Subcutaneous adipose tissue (tissue), 4 donors: ENCODE measurements around the gene TMEM215. TPM values are rescaled to one million over a fixed set of nuclear protein-coding genes. Genes with fewer than 3 reads are reported as not detected.

Source experiments
- CTCF ChIP-seq: fragments of 450-650 bp; IDR thresholded peaks from one replicate; pipeline ENCODE4 v1.5.1; 2016; ENCODE audit warnings: low read depth, mild to moderate bottlenecking, control low read depth, antibody characterized with exemption, moderate library complexity
- total RNA-seq, 4 donors: library from RNA; depleted of rRNA; stranded (reverse); fragments of >200 nt; gene quantifications; one replicate each; pipeline ENCODE4 v1.1.0, GENCODE V29; 2016

TMEM215 gene
- not detected for total RNA-seq

GRCh38 chr9:32783168-32783891 lies at the start of gene TMEM215:
TSS of gene TMEM215 (plus strand) at chr9:32783540. CDS start at chr9:32784184, 644 bp downstream.
- TF ChIP-seq CTCF: no peak

GRCh38 chr9:32735476-32735875 lies 47.9 kb upstream of the TMEM215 start:
- TF ChIP-seq CTCF: no peak

GRCh38 chr9:32737378-32737777 lies 46.0 kb upstream of the TMEM215 start:
- TF ChIP-seq CTCF: no peak

- TF ChIP-seq CTCF: no peak
Observed at GRCh38 chr9:32738501-32739172, 44.7 kb upstream of the TMEM215 start.

- no peak for TF ChIP-seq CTCF
Observed at GRCh38 chr9:32741706-32742105, 41.6 kb upstream of the TMEM215 start.

GRCh38 chr9:32742296-32742695 lies 41.0 kb upstream of the TMEM215 start:
- no peak for TF ChIP-seq CTCF

GRCh38 chr9:32748013-32748412 lies 35.3 kb upstream of the TMEM215 start:
- TF ChIP-seq CTCF: no peak
